Caki2 (cell line): ENCODE measurements around the gene MYO9A. TPM values are rescaled to one million over a fixed set of nuclear protein-coding genes. Genes with fewer than 3 reads are reported as not detected.
"Not testable (repeated sequence)": the region's sequence is repeated elsewhere in the genome, so short reads cannot be mapped to it uniquely, and the experiment has no call there.

Experiments
- DNase-seq: peaks from one replicate; pipeline ENCODE4 v3.0.0-alpha.2; 2015; ENCODE audit warnings: low read depth
- in situ Hi-C: cut with HindIII; loops from 2 replicates; pipeline ENCODE4 v1.10.0; 2016; ENCODE audit warnings: low sequenced_read_pairs, low pct_unique_long_range_greater_than_20kb, mixed read lengths
- total RNA-seq: library from RNA; depleted of rRNA; stranded (reverse); fragments of >200 nt; shearing (Covaris generic); gene quantifications from 2 replicates; pipeline ENCODE4 v1.2.3, GENCODE V29; 2014; ENCODE audit warnings: low replicate concordance

MYO9A gene
- total RNA-seq, 1 experiment from 2014 or later: 10.2 TPM

- DNase-seq: no peak
- in situ Hi-C loops: no loop called here
Measured at GRCh38 chr15:72106068-72106467, 11.9 kb downstream of the MYO9A start.

GRCh38 chr15:72105111-72105510 is 12.8 kb downstream of the MYO9A start:
- DNase-seq: no peak
- in situ Hi-C loops: no loop called here

- DNase-seq, in situ Hi-C loops: not testable (repeated sequence)
Measured at GRCh38 chr15:72100551-72100950, 17.4 kb downstream of the MYO9A start.

- in situ Hi-C loops: no loop called here
- no peak for DNase-seq
Measured at GRCh38 chr15:72099155-72099554, 18.8 kb downstream of the MYO9A start.

GRCh38 chr15:72098040-72098439 is 19.9 kb downstream of the MYO9A start:
- in situ Hi-C loops: no loop called here
- DNase-seq: no peak

GRCh38 chr15:72096796-72097195 is 21.2 kb downstream of the MYO9A start:
- in situ Hi-C loops: no loop called here
- DNase-seq: no peak

- in situ Hi-C loops: no loop called here
Measured at GRCh38 chr15:72092691-72093090, 25.3 kb downstream of the MYO9A start.

GRCh38 chr15:72092006-72092405 is 25.9 kb downstream of the MYO9A start:
- no peak for DNase-seq
- in situ Hi-C loops: no loop called here

More at GRCh38 chr15:72092691-72093090, 25.3 kb downstream of the MYO9A start:
- DNase-seq: no peak

GRCh38 chr15:72086920-72087648 is 30.9 kb downstream of the MYO9A start:
- DNase-seq: no peak
- in situ Hi-C loops: no loop called here

GRCh38 chr15:72086010-72086697 is 31.8 kb downstream of the MYO9A start:
- DNase-seq: no peak
- in situ Hi-C loops: no loop called here

GRCh38 chr15:72082176-72082575 is 35.8 kb downstream of the MYO9A start:
- DNase-seq: no peak
- in situ Hi-C loops: no loop called here

GRCh38 chr15:72078887-72079286 is 39.1 kb downstream of the MYO9A start:
- no peak for DNase-seq
- in situ Hi-C loops: no loop called here

- DNase-seq: no peak
- in situ Hi-C loops: no loop called here
Measured at GRCh38 chr15:72077950-72078349, 40.0 kb downstream of the MYO9A start.

GRCh38 chr15:72074335-72075060 is 43.5 kb downstream of the MYO9A start:
- DNase-seq: no peak
- in situ Hi-C loops: no loop called here

- DNase-seq, in situ Hi-C loops: not testable (repeated sequence)
Measured at GRCh38 chr15:72071448-72071825, 46.5 kb downstream of the MYO9A start.

- DNase-seq: no peak
- in situ Hi-C loops: no loop called here
Measured at GRCh38 chr15:72070817-72071447, 47.0 kb downstream of the MYO9A start.

GRCh38 chr15:72068856-72069255 is 49.1 kb downstream of the MYO9A start:
- in situ Hi-C loops: no loop called here

GRCh38 chr15:72065801-72066200 is 52.1 kb downstream of the MYO9A start:
- in situ Hi-C loops: no loop called here
- no peak for DNase-seq

More at GRCh38 chr15:72068856-72069255, 49.1 kb downstream of the MYO9A start:
- DNase-seq: no peak

- in situ Hi-C loops: no loop called here
- DNase-seq: no peak
Measured at GRCh38 chr15:72063186-72063585, 54.8 kb downstream of the MYO9A start.
